OCI-LY1 (cell line): Measurements from ENCODE around the gene TMEM119.
"Not testable (repeated sequence)": the region's sequence is repeated elsewhere in the genome, so short reads cannot be mapped to it uniquely, and the experiment has no call there.

ENCODE experiments used
- H2AFZ ChIP-seq: fragments of 200-600 bp; sonication (generic), shearing (Covaris generic); 2 replicates; pipeline ENCODE4 v1.6.0; 2014; ENCODE audit warnings: antibody characterized with exemption, mild to moderate bottlenecking, low read length
- H3F3A ChIP-seq: fragments of 200-600 bp; sonication (generic), shearing (Covaris generic); 2 replicates; pipeline ENCODE4 v1.6.0; 2014; ENCODE audit warnings: mild to moderate bottlenecking, antibody characterized with exemption, low read length, moderate library complexity; ENCODE audit not compliant: insufficient read depth
- H3K27ac ChIP-seq: fragments of 200-600 bp; sonication (generic); 2 replicates; pipeline ENCODE4 v1.5.1; 2014; ENCODE audit warnings: low read length, mixed run types, mild to moderate bottlenecking, low read depth; ENCODE audit not compliant: poor library complexity, severe bottlenecking
- H3K27me3 ChIP-seq: fragments of 200-600 bp; sonication (generic); 2 replicates; pipeline ENCODE4 v1.6.0; 2014; ENCODE audit warnings: antibody characterized with exemption, mild to moderate bottlenecking, low read length, moderate library complexity; ENCODE audit not compliant: insufficient read depth
- H3K36me3 ChIP-seq: fragments of 200-600 bp; sonication (generic); 2 replicates; pipeline ENCODE4 v1.6.1; 2014; ENCODE audit warnings: mild to moderate bottlenecking, antibody characterized with exemption, low read length, moderate library complexity, mixed read lengths; ENCODE audit not compliant: insufficient read depth
- H3K4me1 ChIP-seq: fragments of 200-600 bp; sonication (generic); 2 replicates; pipeline ENCODE4 v1.5.1; 2014; ENCODE audit warnings: mild to moderate bottlenecking, low read length, moderate library complexity; ENCODE audit not compliant: insufficient read depth, severe bottlenecking
- H3K4me2 ChIP-seq: fragments of 200-600 bp; sonication (generic), shearing (Covaris generic); 2 replicates; pipeline ENCODE4 v1.6.1; 2014; ENCODE audit warnings: low read length
- H3K4me3 ChIP-seq: fragments of 200-600 bp; sonication (generic); 2 replicates; pipeline ENCODE4 v1.5.1; 2014; ENCODE audit warnings: low read length, low read depth, mild to moderate bottlenecking, mixed read lengths; ENCODE audit not compliant: poor library complexity, severe bottlenecking
- H3K79me2 ChIP-seq: fragments of 200-600 bp; shearing (Covaris generic); 2 replicates; pipeline ENCODE4 v1.6.1; 2016; ENCODE audit warnings: mixed run types, low read length, mixed read lengths; ENCODE audit not compliant: insufficient read depth
- H3K9ac ChIP-seq: fragments of 200-600 bp; sonication (generic), shearing (Covaris generic); 2 replicates; pipeline ENCODE4 v1.6.1; 2014; ENCODE audit warnings: mild to moderate bottlenecking, low read length, mixed read lengths
- H3K9me2 ChIP-seq: fragments of 200-600 bp; sonication (generic), shearing (Covaris generic); 2 replicates; pipeline ENCODE4 v1.6.1; 2014; ENCODE audit warnings: low read depth, mild to moderate bottlenecking, low read length, mixed read lengths
- H3K9me3 ChIP-seq: fragments of 200-600 bp; shearing (Covaris generic); 2 replicates; pipeline ENCODE4 v1.6.1; 2014; ENCODE audit warnings: low read length, mixed read lengths
- H4K20me1 ChIP-seq: fragments of 200-600 bp; sonication (generic), shearing (Covaris generic); 2 replicates; pipeline ENCODE4 v1.6.0; 2016; ENCODE audit warnings: mild to moderate bottlenecking, low read length; ENCODE audit not compliant: insufficient read depth
- EZH2 ChIP-seq: fragments of 200-600 bp; sonication (generic), shearing (Covaris generic); IDR thresholded peaks from 2 replicates; pipeline ENCODE4 v1.8.0; 2017; ENCODE audit warnings: borderline replicate concordance, mixed run types, mild to moderate bottlenecking, antibody characterized with exemption, low read length, moderate library complexity, mixed read lengths
- TF ChIP-seq, protein P1 (sequence below): fragments of 200-600 bp; sonication (generic), shearing (Covaris generic); IDR thresholded peaks from 2 replicates; pipeline ENCODE4 v1.5.1; 2017; ENCODE audit warnings: mild to moderate bottlenecking, antibody characterized with exemption, low read length, moderate library complexity, mixed read lengths

Gene TMEM119

DNA sequence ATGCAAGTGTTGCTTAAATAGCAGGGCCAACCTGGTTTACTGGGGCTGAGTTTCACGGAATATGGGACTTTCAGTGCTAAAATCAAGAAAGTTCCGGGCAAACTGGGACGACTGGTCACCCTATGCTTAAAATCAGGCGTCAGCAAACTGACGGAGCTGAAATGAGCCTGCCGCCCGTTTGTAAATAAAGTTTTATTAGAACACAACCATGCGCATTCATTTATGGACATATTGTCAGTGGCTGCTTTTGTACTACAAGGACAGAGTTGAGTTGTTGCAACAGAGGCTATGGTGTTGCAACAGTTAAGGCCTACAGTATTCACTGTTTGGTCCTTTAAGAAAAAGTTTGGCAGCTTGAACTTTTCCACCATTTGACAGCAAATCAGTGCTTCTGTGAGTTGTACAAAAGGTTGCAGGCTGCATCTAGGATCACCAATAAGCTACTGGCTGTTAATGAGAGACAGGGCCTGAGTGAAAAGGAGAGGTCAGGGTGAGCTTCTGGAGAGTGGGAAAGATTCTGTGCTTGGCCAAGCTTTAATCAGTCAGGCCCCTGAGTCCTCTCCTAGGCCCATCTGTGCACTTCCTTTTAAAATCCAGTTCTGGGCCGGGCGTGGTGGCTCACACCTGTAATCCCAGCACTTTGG lies 22.5 kb upstream of the TMEM119 start:
- Histone ChIP-seq H3F3A (no peaks in the 10 kb centered on the region), H4K20me1 (no peaks in the 10 kb centered on the region), H3K36me3 (no peaks in the 10 kb centered on the region; the same call in 1 of the 2 replicates), H3K4me1 (peaks cover 21% of the 10 kb centered on the region), H3K9ac (no peak overlapping the region), H3K9me2 (no peaks in the 10 kb centered on the region), H2AFZ (no peak overlapping the region), H3K79me2 (no peaks in the 10 kb centered on the region), H3K4me2 (no peak overlapping the region), H3K27me3 (no peaks in the 10 kb centered on the region), H3K27ac (no peak overlapping the region), H3K4me3 (no peak overlapping the region), H3K9me3 (peaks cover 4% of the 10 kb centered on the region; the same call in 1 of the 2 replicates)
- TF ChIP-seq, protein P1, sequence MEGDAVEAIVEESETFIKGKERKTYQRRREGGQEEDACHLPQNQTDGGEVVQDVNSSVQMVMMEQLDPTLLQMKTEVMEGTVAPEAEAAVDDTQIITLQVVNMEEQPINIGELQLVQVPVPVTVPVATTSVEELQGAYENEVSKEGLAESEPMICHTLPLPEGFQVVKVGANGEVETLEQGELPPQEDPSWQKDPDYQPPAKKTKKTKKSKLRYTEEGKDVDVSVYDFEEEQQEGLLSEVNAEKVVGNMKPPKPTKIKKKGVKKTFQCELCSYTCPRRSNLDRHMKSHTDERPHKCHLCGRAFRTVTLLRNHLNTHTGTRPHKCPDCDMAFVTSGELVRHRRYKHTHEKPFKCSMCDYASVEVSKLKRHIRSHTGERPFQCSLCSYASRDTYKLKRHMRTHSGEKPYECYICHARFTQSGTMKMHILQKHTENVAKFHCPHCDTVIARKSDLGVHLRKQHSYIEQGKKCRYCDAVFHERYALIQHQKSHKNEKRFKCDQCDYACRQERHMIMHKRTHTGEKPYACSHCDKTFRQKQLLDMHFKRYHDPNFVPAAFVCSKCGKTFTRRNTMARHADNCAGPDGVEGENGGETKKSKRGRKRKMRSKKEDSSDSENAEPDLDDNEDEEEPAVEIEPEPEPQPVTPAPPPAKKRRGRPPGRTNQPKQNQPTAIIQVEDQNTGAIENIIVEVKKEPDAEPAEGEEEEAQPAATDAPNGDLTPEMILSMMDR, result no peak
- TF ChIP-seq EZH2, result no peak

- Histone ChIP-seq H3K4me2 (no peak overlapping the region), H3K4me1 (peaks cover 21% of the 10 kb centered on the region), H3F3A (no peaks in the 10 kb centered on the region), H3K27me3 (no peaks in the 10 kb centered on the region), H2AFZ (no peak overlapping the region), H4K20me1 (no peaks in the 10 kb centered on the region), H3K9me2 (no peaks in the 10 kb centered on the region), H3K9ac (no peak overlapping the region), H3K9me3 (peaks cover 4% of the 10 kb centered on the region; the same call in 1 of the 2 replicates), H3K36me3 (no peaks in the 10 kb centered on the region; the same call in 1 of the 2 replicates), H3K4me3 (no peak overlapping the region), H3K27ac (no peak overlapping the region), H3K79me2 (no peaks in the 10 kb centered on the region)
- TF ChIP-seq, protein P1, result no peak
- TF ChIP-seq EZH2, result no peak
These were observed 21.7 kb upstream of the TMEM119 start for GRCh38 chr12:108619369-108620160.

DNA sequence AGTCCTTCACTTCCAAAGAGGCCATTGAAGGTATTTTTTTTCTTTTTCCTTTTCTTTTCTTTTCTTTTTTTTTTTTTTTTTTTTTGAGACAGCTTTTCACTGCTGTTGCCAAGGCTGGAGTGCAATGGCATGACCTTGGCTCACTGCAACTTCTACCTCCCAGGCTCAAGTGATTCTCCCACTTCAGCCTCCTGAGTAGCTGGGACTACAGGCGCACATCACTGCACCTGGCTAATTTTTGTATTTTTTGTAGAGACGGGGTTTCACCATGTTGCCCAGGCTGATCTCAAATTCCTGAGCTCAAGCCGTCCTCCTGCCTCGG lies 21.0 kb upstream of the TMEM119 start:
- H3K9ac ChIP-seq, H3K4me2 ChIP-seq, H3K27ac ChIP-seq, H3K79me2 ChIP-seq, H2AFZ ChIP-seq, H3K36me3 ChIP-seq, H3F3A ChIP-seq, H3K4me3 ChIP-seq, H4K20me1 ChIP-seq, H3K27me3 ChIP-seq, H3K9me2 ChIP-seq, H3K9me3 ChIP-seq: not testable (repeated sequence)
- H3K4me1 ChIP-seq, result peaks cover 21% of the 10 kb centered on the region
